ENCODE data around the gene RC3H1. TPM values are rescaled to one million over a fixed set of nuclear protein-coding genes. Genes with fewer than 3 reads are reported as not detected.

Gene RC3H1
- total and polyA plus RNA-seq, 2 of the 8 experiments (the other 6 are each of a cell fraction or from before 2014, with no cell fraction given): 7.4 to 32.2 TPM

- TF ChIP-seq CHD1 (IDR thresholded peaks at IDR 0.05; ENCODE audit: low read depth, low read length) (no peak), USF2 (IDR thresholded peaks at IDR 0.05; ENCODE audit: low read length) (no peak), FOSL1 (IDR thresholded peaks at IDR 0.05; ENCODE audit: insufficient read depth, low read depth, low read length) (0 out of 2 replicates have a peak, but pooled peaks have one; percentile 45), JUN (IDR thresholded peaks at IDR 0.05; ENCODE audit: low read depth, low read length) (no peak), RNF2 (IDR thresholded peaks at IDR 0.05; ENCODE audit: borderline replicate concordance, low read depth, low read length, missing control alignments, poor library complexity, severe bottlenecking) (no peak), CREB1 (IDR thresholded peaks at IDR 0.05) (peak; percentile 39; the same call in 1 of the 2 replicates), ASH2L (IDR thresholded peaks at IDR 0.05; ENCODE audit: low read length) (peak; percentile 92), BACH1 (IDR thresholded peaks at IDR 0.05; ENCODE audit: low read length) (no peak), TCF12 (IDR thresholded peaks at IDR 0.05; ENCODE audit: low read depth, low read length) (0 out of 2 replicates have a peak, but pooled peaks have one; percentile 17), TAF7 (optimal IDR thresholded peaks at IDR 0.05; ENCODE audit: borderline replicate concordance, low read depth, low read length) (peak; percentile 38), SIN3A (conservative IDR thresholded peaks at IDR 0.05 in 1 of 2, IDR thresholded peaks at IDR 0.05 in 1 of 2; ENCODE audit: low read depth in 1 of 2, low read length in 2 of 2) (peak in 1 of 2 experiments; percentile 28; a peak in 1 of 4 replicates), CTCF (IDR thresholded peaks at IDR 0.05; ENCODE audit: control extremely low read depth in 1 of 3, insufficient read depth in 1 of 3, low read depth in 1 of 3, low read length in 3 of 3) (no peak), BRCA1 (IDR thresholded peaks at IDR 0.05; ENCODE audit: low read depth, low read length) (no peak), BCL11A (IDR thresholded peaks at IDR 0.05; ENCODE audit: low read depth in 2 of 2, low read length in 2 of 2) (no peak), SP4 (IDR thresholded peaks at IDR 0.05; ENCODE audit: low read length) (no peak; the same call in 1 of the 2 replicates), RBBP5 (IDR thresholded peaks at IDR 0.05; ENCODE audit: borderline replicate concordance, low read depth, low read length) (peak; percentile 39; the same call in 1 of the 2 replicates), SIRT6 (IDR thresholded peaks at IDR 0.05; ENCODE audit: low read length) (no peak), CBX8 (IDR thresholded peaks at IDR 0.05; ENCODE audit: borderline replicate concordance, low read depth, low read length) (no peak), TEAD4 (IDR thresholded peaks at IDR 0.05; ENCODE audit: low read depth, low read length) (no peak), POLR2A (IDR thresholded peaks at IDR 0.05; ENCODE audit: control extremely low read depth in 1 of 2, low read depth in 2 of 2, low read length in 2 of 2) (peak; percentile 84 to 85), YY1 (IDR thresholded peaks at IDR 0.05; ENCODE audit: low read depth, low read length) (peak; percentile 91)
Measured at GRCh38 chr1:174022080-174022975, at the start of gene RC3H1 (continued).

Measured in H1 (cell line).